H1 (cell line): ENCODE measurements around the gene CCK. TPM values are rescaled to one million over a fixed set of nuclear protein-coding genes. Genes with fewer than 3 reads are reported as not detected.

ENCODE experiments used
- CTCF ChIA-PET: fragments of 300-600 bp; sonication (Branson Sonifier 250); formaldehyde crosslinking; loops from one replicate; lab custom pipeline; 2021; ENCODE audit not compliant: partially characterized antibody; lab: Charles Lee
- POLR2A ChIA-PET: fragments of 300-600 bp; sonication (Branson Sonifier 250); formaldehyde crosslinking; loops from one replicate; lab custom pipeline; 2021; ENCODE audit warnings: inconsistent platforms; ENCODE audit not compliant: partially characterized antibody; lab: Charles Lee
- DNase-seq, 2 experiments: peaks; one replicate each; pipeline versions ENCODE4 v3.0.0 to v3.0.0-alpha.2; 2010 to 2022; ENCODE audit warnings: low spot score in 2 of 2, low read depth in 1 of 2, mixed read lengths in 1 of 2
- FAIRE-seq: peaks from 2 replicates; lab custom pipeline; 2011; peaks lifted over from hg19 to GRCh38; lab: Jason Lieb, UNC
- H2AFZ ChIP-seq: 2 replicates; pipeline ENCODE4 v1.8.1; 2012; ENCODE audit warnings: low read length, inconsistent platforms
- H2AK5ac ChIP-seq: 2 replicates; pipeline ENCODE4 v1.6.1; 2013; ENCODE audit warnings: low read depth, low read length
- H2BK120ac ChIP-seq: replicated peaks from 2 replicates; pipeline ENCODE3; 2013; ENCODE audit warnings: low read depth, low read length, inconsistent platforms
- H2BK12ac ChIP-seq: 2 replicates; pipeline ENCODE4 v1.6.1; 2013; ENCODE audit warnings: low read depth, low read length
- H2BK15ac ChIP-seq: 2 replicates; pipeline ENCODE4 v1.6.1; 2013; ENCODE audit warnings: low read length
- H2BK20ac ChIP-seq: 2 replicates; pipeline ENCODE4 v1.6.1; 2013; ENCODE audit warnings: low read length
- H2BK5ac ChIP-seq: 2 replicates; pipeline ENCODE4 v1.6.1; 2013; ENCODE audit warnings: low read depth, low read length
- H3K14ac ChIP-seq: 2 replicates; pipeline ENCODE4 v1.6.1; 2013; ENCODE audit warnings: inconsistent platforms; ENCODE audit not compliant: insufficient read length
- H3K18ac ChIP-seq: 2 replicates; pipeline ENCODE4 v1.6.1; 2013; ENCODE audit warnings: low read length; ENCODE audit errors: extremely low read depth
- H3K23ac ChIP-seq: 2 replicates; pipeline ENCODE4 v1.6.1; 2013; ENCODE audit warnings: inconsistent platforms; ENCODE audit not compliant: insufficient read length
- H3K23me2 ChIP-seq: 2 replicates; pipeline ENCODE4 v1.6.1; 2013; ENCODE audit warnings: low read depth, low read length
- H3K27ac ChIP-seq: 2 replicates; pipeline ENCODE4 v1.6.1; 2011; ENCODE audit warnings: low read depth, low read length, inconsistent platforms
- H3K27me3 ChIP-seq, 4 experiments: replicated peaks in 1 of 4; 1 replicate in 1 of 4; 2 replicates in 3 of 4; pipeline versions ENCODE4 v1.6.1 to v1.8.1; 2011 to 2013; ENCODE audit warnings: low read length in 3 of 4, mild to moderate bottlenecking in 3 of 4, inconsistent platforms in 2 of 4, mixed read lengths in 2 of 4, moderate library complexity in 1 of 4; ENCODE audit not compliant: control insufficient read depth in 3 of 4, insufficient read depth in 3 of 4; ENCODE audit errors: extremely low read depth in 1 of 4
- H3K36me3 ChIP-seq, 4 experiments: 2 replicates each; pipeline versions ENCODE4 v1.6.1 to v1.8.1; 2011 to 2013; ENCODE audit warnings: mild to moderate bottlenecking in 4 of 4, low read length in 3 of 4, moderate library complexity in 2 of 4, control low read depth in 1 of 4, inconsistent platforms in 1 of 4; ENCODE audit not compliant: insufficient read depth in 4 of 4, control insufficient read depth in 2 of 4
- H3K4ac ChIP-seq: replicated peaks from 2 replicates; pipeline ENCODE3; 2013; ENCODE audit warnings: low read length, low read depth, mixed read lengths, inconsistent platforms; ENCODE audit not compliant: insufficient read length
- H3K4me1 ChIP-seq, 4 experiments: replicated peaks in 1 of 4; 1 replicate in 1 of 4; 2 replicates in 3 of 4; pipeline versions ENCODE4 v1.6.1 to v1.8.1; 2011 to 2013; ENCODE audit warnings: low read length in 3 of 4, inconsistent platforms in 2 of 4, mixed read lengths in 1 of 4; ENCODE audit not compliant: insufficient read depth in 4 of 4, control insufficient read depth in 3 of 4
- H3K4me2 ChIP-seq, 2 experiments: 2 replicates each; pipeline versions ENCODE4 v1.6.1 to v1.8.1; 2011 to 2013; ENCODE audit warnings: low read depth in 2 of 2, low read length in 2 of 2, control low read depth in 1 of 2, inconsistent platforms in 1 of 2, mild to moderate bottlenecking in 1 of 2; ENCODE audit not compliant: insufficient read depth in 1 of 2
- H3K4me3 ChIP-seq, 4 experiments: fragments of 200-600, 300-600 bp in 1 of 4; sonication (generic), shearing (Covaris generic), sonication (Bioruptor Twin) in 1 of 4; 2 replicates each; pipeline versions ENCODE4 v1.5.1 to v1.8.1; 2011 to 2016; ENCODE audit warnings: low read length in 4 of 4, low read depth in 3 of 4, control low read depth in 2 of 4, inconsistent platforms in 2 of 4, mild to moderate bottlenecking in 2 of 4, mixed read lengths in 1 of 4, moderate library complexity in 1 of 4; ENCODE audit not compliant: insufficient read depth in 2 of 4; ENCODE audit errors: extremely low read depth in 1 of 4
- H3K56ac ChIP-seq: replicated peaks from 2 replicates; pipeline ENCODE3; 2013; ENCODE audit warnings: low read depth, mild to moderate bottlenecking, mixed read lengths, low read length, inconsistent platforms; ENCODE audit not compliant: insufficient read length
- H3K79me1 ChIP-seq: 2 replicates; pipeline ENCODE4 v1.6.1; 2013; ENCODE audit warnings: low read depth, low read length, control low read depth
- H3K79me2 ChIP-seq, 2 experiments: 2 replicates each; pipeline versions ENCODE4 v1.6.1 to v1.8.1; 2012 to 2013; ENCODE audit warnings: low read length in 2 of 2, mild to moderate bottlenecking in 2 of 2, inconsistent platforms in 1 of 2; ENCODE audit not compliant: insufficient read depth in 2 of 2, control insufficient read depth in 1 of 2
- H3K9ac ChIP-seq, 4 experiments: replicated peaks in 1 of 4; 1 replicate in 1 of 4; 2 replicates in 3 of 4; pipeline versions ENCODE4 v1.6.1 to v1.8.1; 2011 to 2013; ENCODE audit warnings: low read depth in 3 of 4, low read length in 3 of 4, control low read depth in 2 of 4, mild to moderate bottlenecking in 2 of 4, moderate library complexity in 2 of 4, inconsistent platforms in 1 of 4; ENCODE audit errors: extremely low read depth in 1 of 4
- H3K9me3 ChIP-seq, 2 experiments: 2 replicates each; pipeline versions ENCODE4 v1.6.1 to v1.8.1; 2012 to 2013; ENCODE audit warnings: mild to moderate bottlenecking in 2 of 2, moderate library complexity in 2 of 2, control low read depth in 1 of 2, inconsistent platforms in 1 of 2, low read depth in 1 of 2, low read length in 1 of 2, mixed read lengths in 1 of 2; ENCODE audit not compliant: insufficient read depth in 2 of 2
- H4K20me1 ChIP-seq, 2 experiments: replicated peaks in 1 of 2; 2 replicates each; pipeline versions ENCODE3 to v1.8.1; 2011 to 2013; ENCODE audit warnings: inconsistent platforms in 2 of 2, low read length in 2 of 2, mild to moderate bottlenecking in 1 of 2; ENCODE audit not compliant: insufficient read depth in 2 of 2, control insufficient read depth in 1 of 2
- H4K5ac ChIP-seq: 2 replicates; pipeline ENCODE4 v1.6.1; 2013; ENCODE audit warnings: low read length, low read depth, mixed read lengths, inconsistent platforms; ENCODE audit not compliant: insufficient read length
- H4K8ac ChIP-seq: 2 replicates; pipeline ENCODE4 v1.8.0; 2013; ENCODE audit warnings: mild to moderate bottlenecking, moderate library complexity, low read length, inconsistent platforms; ENCODE audit not compliant: insufficient read depth; ENCODE audit errors: extremely low read depth
- H4K91ac ChIP-seq: replicated peaks from 2 replicates; pipeline ENCODE3; 2013; ENCODE audit warnings: low read length, mixed read lengths, inconsistent platforms; ENCODE audit not compliant: insufficient read length
- CHD1 ChIP-seq: IDR thresholded peaks from 2 replicates; pipeline ENCODE4 v1.6.1; 2012; ENCODE audit warnings: low read depth, low read length, improper control_type of control experiment
- GABPA ChIP-seq: IDR thresholded peaks from 2 replicates; pipeline ENCODE4 v1.6.1; 2011; ENCODE audit warnings: mild to moderate bottlenecking, low read length, moderate library complexity, borderline replicate concordance; ENCODE audit not compliant: insufficient read depth
- SP4 ChIP-seq: IDR thresholded peaks from 2 replicates; pipeline ENCODE4 v1.6.1; 2012; ENCODE audit warnings: low read length, inconsistent platforms
- SRF ChIP-seq: IDR thresholded peaks from 2 replicates; pipeline ENCODE4 v1.6.1; 2011; ENCODE audit warnings: mild to moderate bottlenecking, low read depth, low read length, moderate library complexity
- SUZ12 ChIP-seq: fragments of 200-600 bp; sonication (generic); IDR thresholded peaks from 2 replicates; pipeline ENCODE4 v1.6.1; 2012; ENCODE audit warnings: mild to moderate bottlenecking, inconsistent platforms, low read length, moderate library complexity, mixed read lengths
- TBP ChIP-seq: IDR thresholded peaks from 2 replicates; pipeline ENCODE4 v1.6.1; 2011; ENCODE audit warnings: low read depth, low read length, improper control_type of control experiment
- WGBS, 2 experiments: shearing (Covaris generic) in 1 of 2; methylation state at CpG; one replicate each; pipeline versions ENCODE4 v1.1.6 to v1.1.7; 2013 to 2015; ENCODE audit warnings: low lambda C conversion rate in 2 of 2, mixed read lengths in 2 of 2, inconsistent platforms in 1 of 2, low coverage in 1 of 2, missing lambda C conversion rate in 1 of 2; ENCODE audit not compliant: insufficient replicate concordance in 2 of 2, insufficient coverage in 1 of 2, insufficient read length in 1 of 2; ENCODE audit errors: extremely low coverage in 1 of 2, missing lambda C conversion rate in 1 of 2; 5-methylcytosine and 5-hydroxymethylcytosine counted together
- polyA plus RNA-seq, 7 experiments: library from polyadenylated mRNA; depleted of rRNA in 3 of 7; stranded (reverse) in 5 of 7; unstranded in 2 of 7; fragments of >200 nt in 5 of 7; fragments of 200-250 nt in 2 of 7; gene quantifications; 1 replicate in 5 of 7; 2 replicates in 1 of 7; 4 replicates in 1 of 7; pipeline versions ENCODE4 v1.2.1 to v1.2.3, GENCODE V29; 2011 to 2013; ENCODE audit warnings: missing spikeins in 2 of 7, mixed read lengths in 2 of 7
- total RNA-seq: library from RNA; stranded (reverse); fragmentation: NEBNext Ultra II Directional; extraction: Animal tissue kit (Norgen Biotek cat#: 25700); gene quantifications from 2 replicates; pipeline ENCODE4 v1.2.1, GENCODE V29; 2021

Gene CCK
- total and polyA plus RNA-seq, 2 of the 8 experiments (the other 6 are each of a cell fraction or from before 2014, with no cell fraction given), result 0.99 to 2.8 TPM

DNA sequence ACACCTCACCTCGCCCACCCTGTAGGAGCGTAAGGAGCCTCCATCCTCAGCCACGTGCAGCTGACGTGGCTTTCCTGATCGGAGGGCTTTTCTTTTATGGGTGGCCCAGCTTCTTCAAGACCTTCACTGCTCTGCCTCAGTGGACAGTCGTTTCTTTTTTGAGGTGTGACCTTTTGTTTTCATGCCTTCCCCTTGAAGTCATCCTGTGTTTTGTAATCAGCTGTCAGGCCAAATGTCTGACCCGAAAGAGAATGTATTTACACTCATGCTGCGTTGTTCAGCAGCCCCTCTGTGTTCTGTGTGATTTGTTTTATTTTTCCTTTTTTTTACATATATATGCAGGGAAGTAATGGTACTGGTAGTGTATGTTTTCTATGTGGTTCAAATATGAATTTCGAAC, 41.8 kb downstream of the CCK start:
- Histone ChIP-seq H2BK20ac (no peak overlapping the region), H3K27me3 (no peaks in the 10 kb centered on the region), H4K8ac (no peak overlapping the region), H3K9ac (no peak overlapping the region), H3K79me1 (no peaks in the 10 kb centered on the region; the same call in 1 of the 2 replicates), H3K14ac (no peak overlapping the region), H3K23me2 (no peaks in the 10 kb centered on the region), H4K5ac (no peak overlapping the region), H2BK15ac (no peak overlapping the region), H3K79me2 (no peaks in the 10 kb centered on the region)
- WGBS, 2 experiments, result 92% methylated on average over 9 of the region's 9 CpGs; no CpG with 5 or more reads in 1 of the 2 experiments
- CTCF ChIA-PET, result interaction anchor here (0.9 to 4.5 kb wide), 5 partner anchors 10 to 219 kb away, joined by 3 to 19 read pairs (median 6); no protein-coding TSS in a partner anchor
- TF ChIP-seq SP4 (no peak), SRF (no peak), GABPA (no peak), CHD1 (no peak), TBP (no peak), SUZ12 (no peak)
- TF ChIP-seq, all 59 proteins: peak for 0
- H2AFZ ChIP-seq, result no peak overlapping the region
- H3K9me3 ChIP-seq, result no peaks in the 10 kb centered on the region
- H3K36me3 ChIP-seq, result peaks cover 0 to 18% (median 12%) of the 10 kb centered on the region in 4 experiments; a peak in 5 of 8 replicates
- no peak overlapping the region for H2AK5ac ChIP-seq
- no peak overlapping the region for H3K18ac ChIP-seq
- no peak overlapping the region for H3K27ac ChIP-seq
- no peak overlapping the region for H3K4ac ChIP-seq
- no peak overlapping the region for H2BK5ac ChIP-seq
- H3K4me1 ChIP-seq, result no peaks in the 10 kb centered on the region
- no peak overlapping the region for H3K56ac ChIP-seq
- no peak overlapping the region for H2BK12ac ChIP-seq
- DNase-seq, result no peak
- no peak overlapping the region for H2BK120ac ChIP-seq
- no peak overlapping the region for H3K4me2 ChIP-seq
- H4K91ac ChIP-seq, result no peak overlapping the region
- FAIRE-seq, result no peak
- no peak overlapping the region for H3K23ac ChIP-seq
- POLR2A ChIA-PET, result no interaction called here
- H4K20me1 ChIP-seq, result no peaks in the 10 kb centered on the region
- no peak overlapping the region for H3K4me3 ChIP-seq
